HG03558 (cell line): ENCODE measurements around the gene EPHA2.
"Not testable (repeated sequence)": the region's sequence is repeated elsewhere in the genome, so short reads cannot be mapped to it uniquely, and the experiment has no call there.

Experiments used
- ATAC-seq: cut with Tn5 transposase; IDR thresholded peaks from one replicate; pipeline ENCODE4 v1.9.1; 2021; ENCODE audit warnings: moderate number of reproducible peaks; ENCODE audit not compliant: unreplicated experiment; ENCODE audit errors: extremely low read depth

The EPHA2 gene

GRCh38 chr1:16109571-16109970 lies 46.3 kb downstream of the EPHA2 start:
- ATAC-seq, result no peak

DNA sequence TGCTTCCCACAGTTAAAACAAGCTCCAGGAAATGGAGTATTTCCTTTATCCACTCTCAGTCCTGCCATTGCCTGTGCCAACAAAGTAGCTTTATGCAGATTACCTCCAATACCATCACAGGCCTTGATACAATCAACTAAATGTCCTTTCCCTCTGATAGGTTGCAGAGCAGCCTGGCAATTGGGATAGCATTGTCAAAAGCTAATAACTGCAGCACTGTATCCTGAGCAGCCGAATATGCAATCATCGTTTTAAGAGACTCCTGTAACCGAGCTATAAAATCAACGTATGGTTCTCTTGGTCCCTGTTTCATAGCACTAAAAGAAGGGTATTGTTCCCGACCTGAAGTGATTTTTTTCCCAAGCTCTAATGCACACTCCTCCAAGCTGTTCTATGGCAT lies 48.8 kb downstream of the EPHA2 start:
- ATAC-seq, result not testable (repeated sequence)

GRCh38 chr1:16101623-16102022 lies 54.2 kb downstream of the EPHA2 start:
- no peak for ATAC-seq

DNA sequence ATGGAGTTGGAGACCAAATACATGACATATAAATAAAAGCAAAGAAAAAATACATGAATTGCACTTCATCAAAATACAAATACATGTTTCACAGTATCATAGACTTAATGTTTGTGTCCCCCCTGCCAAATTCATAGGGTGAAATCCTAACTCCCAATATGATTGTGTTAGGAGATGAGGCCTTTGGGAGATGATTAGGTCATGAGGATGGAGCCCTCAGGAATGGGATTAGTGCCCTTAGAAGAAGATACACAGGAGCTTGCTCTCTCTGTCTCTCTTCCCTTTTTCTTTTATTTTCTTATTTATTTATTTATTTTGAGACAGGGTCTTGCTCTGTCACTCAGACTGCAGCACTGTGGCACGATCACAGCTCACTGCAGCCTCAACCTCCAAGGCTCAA lies 56.5 kb downstream of the EPHA2 start:
- ATAC-seq, result no peak

- ATAC-seq, result no peak
These were observed 60.4 kb downstream of the EPHA2 start for GRCh38 chr1:16095447-16095846.

- no peak for ATAC-seq
These were observed 61.3 kb downstream of the EPHA2 start for GRCh38 chr1:16094453-16095158.

DNA sequence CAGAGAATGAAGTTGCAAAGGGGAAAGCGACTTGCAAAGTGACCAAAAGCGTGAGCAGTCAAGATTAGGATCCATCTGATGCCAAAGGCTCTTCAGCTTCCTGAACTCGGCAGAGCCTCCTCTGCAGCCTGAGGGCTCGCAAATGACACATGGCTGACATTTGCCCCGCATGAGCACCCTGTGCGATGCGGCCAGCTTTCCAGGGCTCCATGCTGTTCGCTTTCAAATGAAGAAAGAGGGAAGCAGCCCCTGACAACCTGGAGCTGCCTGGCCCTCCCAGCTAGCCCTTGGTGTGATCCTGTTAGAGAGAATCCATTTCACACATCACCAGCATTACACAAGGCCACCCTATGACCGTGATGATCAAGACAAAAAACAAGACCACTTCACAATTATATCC lies 62.3 kb downstream of the EPHA2 start:
- ATAC-seq, result no peak

DNA sequence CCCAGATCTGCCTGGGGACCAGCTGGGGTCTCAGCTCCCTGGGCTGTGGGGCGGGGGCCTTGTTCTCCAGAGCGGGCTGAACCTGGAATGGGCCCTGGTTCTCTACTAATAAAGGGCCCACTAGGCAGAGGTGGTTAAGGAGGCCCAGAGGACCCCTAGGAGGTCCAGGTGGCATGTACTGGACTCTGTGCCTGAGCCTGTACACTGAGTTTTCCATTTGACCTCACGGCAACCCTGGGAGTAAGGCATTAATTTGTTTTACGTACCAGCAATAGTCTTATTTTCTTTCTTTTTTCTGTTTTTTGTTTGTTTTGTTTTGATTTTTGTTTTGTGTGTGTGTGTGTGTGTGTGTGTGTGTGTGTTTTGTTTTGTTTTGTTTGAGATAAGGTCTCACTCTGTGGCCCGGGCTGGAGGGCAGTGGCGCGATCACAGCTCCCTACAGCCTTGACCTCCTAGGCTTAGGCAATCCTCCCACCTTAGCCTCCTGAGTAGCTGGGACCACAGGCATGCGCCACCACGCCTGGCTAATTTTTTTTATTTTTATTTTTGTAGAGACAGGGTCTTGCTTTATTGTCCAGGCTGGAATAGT lies 62.9 kb downstream of the EPHA2 start:
- ATAC-seq, result no peak

GRCh38 chr1:16092097-16092922 lies 63.6 kb downstream of the EPHA2 start:
- no peak for ATAC-seq

- no peak for ATAC-seq
These were observed 64.6 kb downstream of the EPHA2 start for GRCh38 chr1:16091296-16091695.

DNA sequence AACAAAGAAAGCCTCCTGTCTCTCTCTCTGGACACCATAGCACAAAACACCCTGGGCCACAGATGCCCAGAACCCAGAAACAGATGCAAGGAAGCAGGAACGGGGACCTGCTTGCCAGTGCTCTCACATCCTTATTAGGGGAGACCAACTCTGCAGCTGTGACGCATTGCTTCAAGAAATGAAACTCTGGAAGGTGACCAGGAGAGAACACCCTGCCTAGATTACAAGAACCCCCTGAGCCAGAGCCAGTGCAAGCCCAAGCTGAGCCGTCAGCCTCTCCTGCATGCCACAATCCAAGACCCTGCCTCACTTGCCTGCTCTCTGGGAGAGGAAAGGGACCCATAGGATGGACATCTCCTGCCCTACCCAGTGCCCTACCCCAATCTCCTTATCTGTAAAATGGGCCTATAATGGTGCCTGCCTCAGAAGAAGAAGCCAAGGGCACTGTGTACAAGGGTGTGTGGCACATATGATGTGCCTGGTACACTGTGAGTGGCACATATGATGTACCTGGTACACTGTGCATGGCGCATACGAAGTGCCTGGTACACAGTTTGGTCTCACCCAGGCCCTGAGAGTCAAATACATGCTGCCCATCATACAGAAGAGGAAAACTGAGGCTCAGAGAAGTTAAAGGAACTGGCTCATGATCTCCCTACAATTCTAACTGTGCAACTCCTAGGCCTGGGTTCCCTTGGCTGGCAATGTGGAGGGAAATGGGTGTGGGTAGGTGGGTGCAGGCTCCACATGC lies 65.6 kb downstream of the EPHA2 start:
- ATAC-seq, result no peak

- ATAC-seq, result no peak
These were observed 66.9 kb downstream of the EPHA2 start for GRCh38 chr1:16088996-16089395.

DNA sequence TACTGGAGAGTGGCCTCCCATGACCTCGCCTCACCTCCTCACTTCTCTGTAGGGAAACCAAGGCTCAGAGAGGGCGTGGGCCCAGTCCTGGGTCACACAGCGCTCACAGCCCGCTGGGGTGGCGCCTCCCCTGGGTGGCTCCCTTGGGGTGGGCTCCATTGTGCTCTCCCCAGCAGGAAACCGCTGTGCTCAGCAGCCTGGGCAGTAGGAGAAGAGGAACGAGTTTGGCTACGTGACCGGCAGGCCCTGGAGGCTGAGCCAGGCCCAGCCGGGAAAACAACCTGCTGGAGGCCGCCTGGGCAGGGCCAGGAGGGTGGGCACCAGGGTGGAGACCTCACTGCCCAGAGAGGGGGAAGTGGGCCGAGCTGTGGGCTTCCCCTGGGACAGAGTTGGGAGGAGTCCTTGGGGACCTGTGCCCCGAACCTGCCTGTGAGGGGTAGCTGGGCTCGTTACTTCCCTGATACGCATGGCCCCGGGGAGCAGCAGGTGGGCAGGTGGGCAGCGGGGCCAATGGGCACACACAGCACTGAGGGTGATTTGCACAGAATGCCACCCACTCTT lies 67.4 kb downstream of the EPHA2 start:
- no peak for ATAC-seq

- ATAC-seq, result no peak
These were observed 68.1 kb downstream of the EPHA2 start for GRCh38 chr1:16087733-16088132.

DNA sequence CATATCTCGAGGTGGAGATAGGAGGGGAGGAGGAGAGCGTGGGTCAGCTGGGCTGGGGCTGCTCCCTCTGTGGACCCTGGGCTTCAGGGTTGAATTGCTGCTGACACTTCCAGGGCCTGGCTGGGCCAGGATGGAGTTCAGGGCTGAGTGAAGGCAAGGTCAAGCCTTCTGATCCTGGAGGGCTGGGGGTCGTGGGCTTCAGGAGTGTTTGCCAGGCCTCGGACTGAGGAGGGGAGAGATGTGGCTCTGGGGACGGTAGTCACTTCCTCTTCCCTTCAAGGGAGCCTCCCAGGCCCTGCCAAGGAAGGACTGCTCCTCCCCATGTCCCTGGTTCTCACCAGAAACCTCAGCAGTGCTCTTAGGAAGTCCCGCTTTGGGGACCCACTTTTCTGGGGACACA lies 70.3 kb downstream of the EPHA2 start:
- ATAC-seq, result no peak

DNA sequence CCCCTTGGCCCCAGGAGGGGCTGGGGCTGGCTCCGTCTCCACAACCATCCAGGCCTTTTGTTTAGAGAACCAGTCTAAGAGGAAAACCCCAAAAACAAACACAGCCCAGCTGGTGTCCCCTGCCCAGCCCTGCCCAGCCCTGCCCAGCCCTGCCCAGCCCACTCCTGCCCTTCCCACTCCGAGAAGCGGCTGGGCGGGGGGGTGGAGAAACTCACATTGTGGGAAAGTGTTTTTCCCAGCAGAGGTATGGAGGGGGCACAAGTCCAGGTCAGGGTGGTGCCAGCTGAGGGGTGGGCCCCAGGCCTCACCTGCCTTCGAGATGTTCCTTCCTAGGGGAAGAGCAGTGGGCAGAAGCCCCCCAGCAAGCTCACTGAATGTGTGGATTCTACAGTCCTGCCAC lies 72.4 kb downstream of the EPHA2 start:
- no peak for ATAC-seq

- no peak for ATAC-seq
These were observed 73.4 kb downstream of the EPHA2 start for GRCh38 chr1:16082283-16083038.

DNA sequence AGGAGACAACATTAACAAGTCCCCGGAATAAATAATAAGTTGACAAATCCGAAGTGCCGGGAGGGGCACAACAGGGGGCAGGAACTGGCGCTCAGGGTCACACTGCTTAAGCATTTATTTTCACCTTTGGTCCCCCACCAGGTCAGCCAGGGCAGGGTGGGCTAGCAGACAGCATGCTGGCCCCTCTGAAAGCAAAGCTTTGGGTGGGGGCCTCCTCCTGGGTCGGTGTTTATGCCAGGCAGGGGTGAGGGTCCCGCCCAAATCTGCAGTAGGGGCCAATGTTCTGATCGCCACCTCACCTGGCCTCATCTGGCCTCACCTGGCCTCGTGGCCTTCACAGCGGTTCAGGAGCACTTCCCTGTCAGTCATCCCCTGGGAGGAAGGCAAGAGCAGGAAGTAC lies 74.2 kb downstream of the EPHA2 start:
- no peak for ATAC-seq

DNA sequence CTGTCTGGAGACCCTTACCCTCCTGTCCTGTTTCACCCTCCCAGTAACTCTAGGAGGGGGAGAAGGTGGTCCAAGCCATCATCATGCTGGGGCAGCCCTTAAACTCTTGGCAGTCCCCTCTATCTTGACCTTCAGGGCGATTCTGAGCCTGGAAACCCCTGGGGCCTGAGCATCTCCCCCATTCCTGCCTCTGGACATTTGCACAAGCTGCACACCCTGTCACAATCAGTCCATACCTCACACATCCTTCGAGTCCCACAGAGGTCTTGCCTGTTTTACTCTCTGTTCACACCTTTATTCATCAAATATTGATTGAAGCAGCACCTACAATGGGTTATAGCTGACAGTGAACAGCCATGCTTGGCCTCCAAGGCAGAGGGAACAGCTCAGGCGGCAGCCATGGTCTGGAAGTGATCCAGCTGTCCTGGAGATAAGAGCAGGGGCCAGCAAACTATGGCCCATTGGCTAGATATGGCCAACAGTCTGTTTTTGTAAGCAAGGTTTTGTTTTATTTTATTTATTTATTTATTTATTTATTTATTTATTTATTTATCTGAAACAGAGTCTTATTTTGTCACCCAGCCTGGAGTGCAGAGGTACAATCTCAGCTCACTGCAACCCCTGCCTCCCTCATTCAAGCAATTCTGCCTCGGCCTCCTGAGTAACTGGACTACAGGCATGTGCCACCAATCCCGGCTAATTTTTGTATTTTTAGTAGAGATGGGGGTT lies 75.3 kb downstream of the EPHA2 start:
- ATAC-seq, result no peak
